Panc1 (cell line): Measurements from ENCODE around the gene SZT2.

ENCODE experiments used
- POLR2AphosphoS5 ChIP-seq: IDR thresholded peaks from 2 replicates; pipeline ENCODE4 v1.6.1; 2012; ENCODE audit warnings: mild to moderate bottlenecking, low read depth, low read length, moderate library complexity
- REST ChIP-seq, 2 experiments: IDR thresholded peaks; 2 replicates each; pipeline ENCODE4 v1.6.1; 2011 to 2012; ENCODE audit warnings: low read depth in 2 of 2, control low read depth in 1 of 2, low read length in 1 of 2, mild to moderate bottlenecking in 1 of 2, moderate library complexity in 1 of 2; ENCODE audit not compliant: insufficient read depth in 1 of 2
- TF ChIP-seq, protein P1 (sequence below): fragments of 450-650 bp; IDR thresholded peaks from 2 replicates; pipeline ENCODE4 v1.5.1; 2017; ENCODE audit warnings: mild to moderate bottlenecking

DNA sequence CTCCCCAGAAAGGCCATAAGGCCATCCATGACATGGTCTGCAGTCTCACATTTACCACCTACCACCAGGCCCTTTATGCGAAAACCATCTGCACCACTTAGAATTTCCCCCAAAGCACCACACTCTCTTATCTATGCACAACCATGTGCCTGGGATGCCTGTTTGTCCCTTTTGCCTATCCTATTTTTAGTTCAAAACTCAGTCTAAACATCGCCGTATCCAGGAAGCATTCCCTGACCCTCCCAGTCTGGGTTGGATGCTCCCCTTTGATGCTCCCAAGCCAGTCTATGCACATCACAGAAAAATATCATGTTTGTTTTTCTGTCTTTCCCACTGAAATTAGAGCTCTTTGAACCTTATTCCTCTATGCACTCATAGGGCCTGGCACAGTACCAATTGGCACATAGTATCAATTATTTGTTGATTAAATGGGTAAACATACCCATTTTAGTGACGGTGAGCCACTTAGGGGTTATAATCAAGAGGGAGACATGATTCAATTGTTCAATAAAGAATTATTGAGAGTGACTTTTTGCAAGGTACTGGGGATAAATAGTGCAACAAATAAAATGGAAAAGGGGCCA, 45.3 kb upstream of the SZT2 start:
- TF ChIP-seq, protein P1, sequence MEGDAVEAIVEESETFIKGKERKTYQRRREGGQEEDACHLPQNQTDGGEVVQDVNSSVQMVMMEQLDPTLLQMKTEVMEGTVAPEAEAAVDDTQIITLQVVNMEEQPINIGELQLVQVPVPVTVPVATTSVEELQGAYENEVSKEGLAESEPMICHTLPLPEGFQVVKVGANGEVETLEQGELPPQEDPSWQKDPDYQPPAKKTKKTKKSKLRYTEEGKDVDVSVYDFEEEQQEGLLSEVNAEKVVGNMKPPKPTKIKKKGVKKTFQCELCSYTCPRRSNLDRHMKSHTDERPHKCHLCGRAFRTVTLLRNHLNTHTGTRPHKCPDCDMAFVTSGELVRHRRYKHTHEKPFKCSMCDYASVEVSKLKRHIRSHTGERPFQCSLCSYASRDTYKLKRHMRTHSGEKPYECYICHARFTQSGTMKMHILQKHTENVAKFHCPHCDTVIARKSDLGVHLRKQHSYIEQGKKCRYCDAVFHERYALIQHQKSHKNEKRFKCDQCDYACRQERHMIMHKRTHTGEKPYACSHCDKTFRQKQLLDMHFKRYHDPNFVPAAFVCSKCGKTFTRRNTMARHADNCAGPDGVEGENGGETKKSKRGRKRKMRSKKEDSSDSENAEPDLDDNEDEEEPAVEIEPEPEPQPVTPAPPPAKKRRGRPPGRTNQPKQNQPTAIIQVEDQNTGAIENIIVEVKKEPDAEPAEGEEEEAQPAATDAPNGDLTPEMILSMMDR, result no peak
- TF ChIP-seq REST (IDR thresholded peaks at IDR 0.05; ENCODE audit: insufficient read depth in 1 of 2, low read depth in 2 of 2, low read length in 1 of 2) (no peak), POLR2AphosphoS5 (no peak)
